Measurements from ENCODE around the gene UNC93B1. TPM values are rescaled to one million over a fixed set of nuclear protein-coding genes. Genes with fewer than 3 reads are reported as not detected.

The UNC93B1 gene
- total and polyA plus RNA-seq, 2 of the 13 experiments (the other 11 are each of a cell fraction or from before 2014, with no cell fraction given) = 8.8 to 18.9 TPM

DNA sequence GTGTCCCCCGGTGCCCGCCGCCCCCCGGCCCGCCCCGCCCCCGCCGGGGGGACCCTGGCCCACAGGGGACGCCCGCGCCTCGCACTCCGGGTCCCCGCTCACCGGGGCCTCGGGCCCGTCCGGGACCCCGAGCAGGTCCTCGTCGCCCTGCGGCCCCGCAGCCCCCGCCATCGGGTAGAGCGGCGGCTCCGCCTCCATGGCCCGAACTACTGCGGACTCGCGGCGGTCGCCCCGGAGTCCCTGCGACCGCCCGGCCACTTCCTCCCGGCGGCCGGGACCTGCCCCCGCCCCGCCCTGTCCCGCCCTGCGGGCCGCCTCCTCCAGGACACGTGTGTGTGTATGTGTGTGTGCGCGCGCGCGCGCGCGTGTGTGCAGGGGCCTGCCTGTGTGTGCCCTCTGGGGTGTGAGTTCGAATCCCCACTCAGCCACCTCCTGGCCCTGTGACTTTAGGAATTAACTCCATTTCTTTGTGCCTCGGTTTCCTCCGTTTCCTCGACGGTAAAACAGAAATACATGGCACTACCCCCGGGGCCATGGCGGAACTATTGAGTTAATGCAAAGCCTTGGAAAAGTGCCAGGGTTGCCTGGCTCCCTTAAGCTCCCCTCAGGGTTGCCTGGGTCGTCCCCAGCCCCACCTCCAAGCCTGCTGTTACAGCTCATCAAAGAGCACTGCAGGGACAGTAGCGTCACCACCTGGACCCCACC is at the start of gene UNC93B1 (continued):
- TF ChIP-seq, protein P1, sequence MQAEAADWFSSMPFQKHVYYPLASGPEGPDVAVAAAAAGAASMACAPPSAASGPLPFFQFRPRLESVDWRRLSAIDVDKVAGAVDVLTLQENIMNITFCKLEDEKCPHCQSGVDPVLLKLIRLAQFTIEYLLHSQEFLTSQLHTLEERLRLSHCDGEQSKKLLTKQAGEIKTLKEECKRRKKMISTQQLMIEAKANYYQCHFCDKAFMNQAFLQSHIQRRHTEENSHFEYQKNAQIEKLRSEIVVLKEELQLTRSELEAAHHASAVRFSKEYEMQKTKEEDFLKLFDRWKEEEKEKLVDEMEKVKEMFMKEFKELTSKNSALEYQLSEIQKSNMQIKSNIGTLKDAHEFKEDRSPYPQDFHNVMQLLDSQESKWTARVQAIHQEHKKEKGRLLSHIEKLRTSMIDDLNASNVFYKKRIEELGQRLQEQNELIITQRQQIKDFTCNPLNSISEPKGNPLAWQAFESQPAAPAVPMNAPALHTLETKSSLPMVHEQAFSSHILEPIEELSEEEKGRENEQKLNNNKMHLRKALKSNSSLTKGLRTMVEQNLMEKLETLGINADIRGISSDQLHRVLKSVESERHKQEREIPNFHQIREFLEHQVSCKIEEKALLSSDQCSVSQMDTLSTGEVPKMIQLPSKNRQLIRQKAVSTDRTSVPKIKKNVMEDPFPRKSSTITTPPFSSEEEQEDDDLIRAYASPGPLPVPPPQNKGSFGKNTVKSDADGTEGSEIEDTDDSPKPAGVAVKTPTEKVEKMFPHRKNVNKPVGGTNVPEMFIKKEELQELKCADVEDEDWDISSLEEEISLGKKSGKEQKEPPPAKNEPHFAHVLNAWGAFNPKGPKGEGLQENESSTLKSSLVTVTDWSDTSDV (CRISPR knock-in tag; IDR thresholded peaks at IDR 0.05) = 0 out of 2 replicates have a peak, but pooled peaks have one; percentile 28
- TF ChIP-seq AHR (CRISPR knock-in tag; IDR thresholded peaks at IDR 0.05) = no peak; the same call in 1 of the 2 replicates
- TF ChIP-seq EEA1 (CRISPR knock-in tag; IDR thresholded peaks at IDR 0.05; ENCODE audit: borderline replicate concordance) = no peak
- TF ChIP-seq, protein P2, sequence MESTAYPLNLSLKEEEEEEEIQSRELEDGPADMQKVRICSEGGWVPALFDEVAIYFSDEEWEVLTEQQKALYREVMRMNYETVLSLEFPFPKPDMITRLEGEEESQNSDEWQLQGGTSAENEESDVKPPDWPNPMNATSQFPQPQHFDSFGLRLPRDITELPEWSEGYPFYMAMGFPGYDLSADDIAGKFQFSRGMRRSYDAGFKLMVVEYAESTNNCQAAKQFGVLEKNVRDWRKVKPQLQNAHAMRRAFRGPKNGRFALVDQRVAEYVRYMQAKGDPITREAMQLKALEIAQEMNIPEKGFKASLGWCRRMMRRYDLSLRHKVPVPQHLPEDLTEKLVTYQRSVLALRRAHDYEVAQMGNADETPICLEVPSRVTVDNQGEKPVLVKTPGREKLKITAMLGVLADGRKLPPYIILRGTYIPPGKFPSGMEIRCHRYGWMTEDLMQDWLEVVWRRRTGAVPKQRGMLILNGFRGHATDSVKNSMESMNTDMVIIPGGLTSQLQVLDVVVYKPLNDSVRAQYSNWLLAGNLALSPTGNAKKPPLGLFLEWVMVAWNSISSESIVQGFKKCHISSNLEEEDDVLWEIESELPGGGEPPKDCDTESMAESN (CRISPR knock-in tag; conservative IDR thresholded peaks at IDR 0.05) = no peak
- TF ChIP-seq HNF4G (IDR thresholded peaks at IDR 0.05; ENCODE audit: borderline replicate concordance, low read depth, low read length) = no peak
- TF ChIP-seq HNF4G (CRISPR knock-in tag; IDR thresholded peaks at IDR 0.05; ENCODE audit: borderline replicate concordance, low read depth) = no peak
- TF ChIP-seq SMAD3 (CRISPR knock-in tag; IDR thresholded peaks at IDR 0.05) = no peak
- TF ChIP-seq ZFP1 (CRISPR knock-in tag; IDR thresholded peaks at IDR 0.05) = no peak
- no peak; the same call in 1 of the 2 replicates for TF ChIP-seq TMF1 (CRISPR knock-in tag; IDR thresholded peaks at IDR 0.05; ENCODE audit: low read depth)
- TF ChIP-seq, protein P3, sequence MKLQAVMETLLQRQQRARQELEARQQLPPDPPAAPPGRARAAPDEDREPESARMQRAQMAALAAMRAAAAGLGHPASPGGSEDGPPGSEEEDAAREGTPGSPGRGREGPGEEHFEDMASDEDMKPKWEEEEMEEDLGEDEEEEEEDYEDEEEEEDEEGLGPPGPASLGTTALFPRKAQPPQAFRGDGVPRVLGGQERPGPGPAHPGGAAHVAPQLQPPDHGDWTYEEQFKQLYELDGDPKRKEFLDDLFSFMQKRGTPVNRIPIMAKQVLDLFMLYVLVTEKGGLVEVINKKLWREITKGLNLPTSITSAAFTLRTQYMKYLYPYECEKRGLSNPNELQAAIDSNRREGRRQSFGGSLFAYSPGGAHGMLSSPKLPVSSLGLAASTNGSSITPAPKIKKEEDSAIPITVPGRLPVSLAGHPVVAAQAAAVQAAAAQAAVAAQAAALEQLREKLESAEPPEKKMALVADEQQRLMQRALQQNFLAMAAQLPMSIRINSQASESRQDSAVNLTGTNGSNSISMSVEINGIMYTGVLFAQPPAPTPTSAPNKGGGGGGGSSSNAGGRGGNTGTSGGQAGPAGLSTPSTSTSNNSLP (IDR thresholded peaks at IDR 0.05; ENCODE audit: low read depth, low read length) = no peak
- no peak for TF ChIP-seq MAFF (IDR thresholded peaks at IDR 0.05; ENCODE audit: low read depth, low read length)
- TF ChIP-seq, protein P4, sequence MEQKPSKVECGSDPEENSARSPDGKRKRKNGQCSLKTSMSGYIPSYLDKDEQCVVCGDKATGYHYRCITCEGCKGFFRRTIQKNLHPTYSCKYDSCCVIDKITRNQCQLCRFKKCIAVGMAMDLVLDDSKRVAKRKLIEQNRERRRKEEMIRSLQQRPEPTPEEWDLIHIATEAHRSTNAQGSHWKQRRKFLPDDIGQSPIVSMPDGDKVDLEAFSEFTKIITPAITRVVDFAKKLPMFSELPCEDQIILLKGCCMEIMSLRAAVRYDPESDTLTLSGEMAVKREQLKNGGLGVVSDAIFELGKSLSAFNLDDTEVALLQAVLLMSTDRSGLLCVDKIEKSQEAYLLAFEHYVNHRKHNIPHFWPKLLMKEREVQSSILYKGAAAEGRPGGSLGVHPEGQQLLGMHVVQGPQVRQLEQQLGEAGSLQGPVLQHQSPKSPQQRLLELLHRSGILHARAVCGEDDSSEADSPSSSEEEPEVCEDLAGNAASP (CRISPR knock-in tag; IDR thresholded peaks at IDR 0.05; ENCODE audit: borderline replicate concordance) = no peak
- TF ChIP-seq CENPX (CRISPR knock-in tag; IDR thresholded peaks at IDR 0.05) = no peak
- TF ChIP-seq, protein P5, sequence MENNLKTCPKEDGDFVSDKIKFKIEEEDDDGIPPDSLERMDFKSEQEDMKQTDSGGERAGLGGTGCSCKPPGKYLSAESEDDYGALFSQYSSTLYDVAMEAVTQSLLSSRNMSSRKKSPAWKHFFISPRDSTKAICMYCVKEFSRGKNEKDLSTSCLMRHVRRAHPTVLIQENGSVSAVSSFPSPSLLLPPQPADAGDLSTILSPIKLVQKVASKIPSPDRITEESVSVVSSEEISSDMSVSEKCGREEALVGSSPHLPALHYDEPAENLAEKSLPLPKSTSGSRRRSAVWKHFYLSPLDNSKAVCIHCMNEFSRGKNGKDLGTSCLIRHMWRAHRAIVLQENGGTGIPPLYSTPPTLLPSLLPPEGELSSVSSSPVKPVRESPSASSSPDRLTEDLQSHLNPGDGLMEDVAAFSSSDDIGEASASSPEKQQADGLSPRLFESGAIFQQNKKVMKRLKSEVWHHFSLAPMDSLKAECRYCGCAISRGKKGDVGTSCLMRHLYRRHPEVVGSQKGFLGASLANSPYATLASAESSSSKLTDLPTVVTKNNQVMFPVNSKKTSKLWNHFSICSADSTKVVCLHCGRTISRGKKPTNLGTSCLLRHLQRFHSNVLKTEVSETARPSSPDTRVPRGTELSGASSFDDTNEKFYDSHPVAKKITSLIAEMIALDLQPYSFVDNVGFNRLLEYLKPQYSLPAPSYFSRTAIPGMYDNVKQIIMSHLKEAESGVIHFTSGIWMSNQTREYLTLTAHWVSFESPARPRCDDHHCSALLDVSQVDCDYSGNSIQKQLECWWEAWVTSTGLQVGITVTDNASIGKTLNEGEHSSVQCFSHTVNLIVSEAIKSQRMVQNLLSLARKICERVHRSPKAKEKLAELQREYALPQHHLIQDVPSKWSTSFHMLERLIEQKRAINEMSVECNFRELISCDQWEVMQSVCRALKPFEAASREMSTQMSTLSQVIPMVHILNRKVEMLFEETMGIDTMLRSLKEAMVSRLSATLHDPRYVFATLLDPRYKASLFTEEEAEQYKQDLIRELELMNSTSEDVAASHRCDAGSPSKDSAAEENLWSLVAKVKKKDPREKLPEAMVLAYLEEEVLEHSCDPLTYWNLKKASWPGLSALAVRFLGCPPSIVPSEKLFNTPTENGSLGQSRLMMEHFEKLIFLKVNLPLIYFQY (CRISPR knock-in tag; IDR thresholded peaks at IDR 0.05; ENCODE audit: borderline replicate concordance) = peak; percentile 46
- TF ChIP-seq HOXA5 (CRISPR knock-in tag; IDR thresholded peaks at IDR 0.05) = no peak
- no peak; the same call in 1 of the 2 replicates for TF ChIP-seq MTA1 (CRISPR knock-in tag; IDR thresholded peaks at IDR 0.05; ENCODE audit: borderline replicate concordance)
